ENCODE results near the gene SFRP5. TPM values are rescaled to one million over a fixed set of nuclear protein-coding genes. Genes with fewer than 3 reads are reported as not detected.

Gene SFRP5
- total and polyA plus RNA-seq, 2 of the 4 experiments (the other 2 are of a cell fraction) = not detected

- TF ChIP-seq RCOR1 (IDR thresholded peaks at IDR 0.05; ENCODE audit: insufficient replicate concordance, low read length) = no peak
These were observed 17.0 kb upstream of the SFRP5 start (continued) for GRCh38 chr10:97788552-97789442.

GRCh38 chr10:97785731-97786130 lies 13.9 kb upstream of the SFRP5 start:
- H3K36me3 ChIP-seq (ENCODE audit: control insufficient read depth, insufficient read depth, low read length) = no peaks in the 10 kb centered on the region
- no peak overlapping the region for H3K14ac ChIP-seq (replicated peaks; ENCODE audit: low read depth, low read length)
- no peak overlapping the region for H3K9ac ChIP-seq (ENCODE audit: low read depth, low read length)
- H3K79me1 ChIP-seq (ENCODE audit: low read depth in 1 of 2, low read length in 2 of 2) = no peaks in the 10 kb centered on the region
- H2AK9ac ChIP-seq (replicated peaks; ENCODE audit: low read depth, low read length, poor library complexity) = no peak overlapping the region
- DNase-seq = no peak
- H3K27ac ChIP-seq (ENCODE audit: insufficient read depth, low read length) = no peak overlapping the region
- no peak overlapping the region for H3K4ac ChIP-seq (ENCODE audit: low read depth, low read length)
- no peak overlapping the region for H2BK120ac ChIP-seq (ENCODE audit: low read depth, low read length)
- no peak overlapping the region for H3K23ac ChIP-seq (ENCODE audit: low read depth, low read length)
- H2AK5ac ChIP-seq (ENCODE audit: low read depth, low read length) = no peak overlapping the region
- no peaks in the 10 kb centered on the region for H3K4me1 ChIP-seq (ENCODE audit: control insufficient read depth, insufficient read depth, low read length)
- no peak overlapping the region for H4K91ac ChIP-seq (ENCODE audit: insufficient read depth, low read depth, low read length)
- H4K8ac ChIP-seq (ENCODE audit: low read depth in 2 of 2, low read length in 2 of 2) = no peak overlapping the region
- no peak overlapping the region for H2AFZ ChIP-seq (replicated peaks; ENCODE audit: low read length, poor library complexity)
- H2BK5ac ChIP-seq (ENCODE audit: low read depth, low read length, poor library complexity, severe bottlenecking) = no peak overlapping the region
- ChIA-PET POLR2A (ENCODE audit: unreplicated experiment) (no interaction called here), CTCF (no interaction called here)
- WGBS, 2 experiments (ENCODE audit: extremely low coverage in 2 of 2, insufficient read length in 1 of 2) = 70% methylated on average over 2 of the region's 9 CpGs; no CpG with 5 or more reads in 1 of the 2 experiments
- H2BK15ac ChIP-seq (ENCODE audit: low read depth, low read length) = no peak overlapping the region
- H3K56ac ChIP-seq (ENCODE audit: extremely low read depth, insufficient read depth, low read length) = no peak overlapping the region
- H4K20me1 ChIP-seq (ENCODE audit: insufficient read depth, low read length) = no peaks in the 10 kb centered on the region
- no peak overlapping the region for H2BK20ac ChIP-seq (ENCODE audit: low read depth, low read length)
- no peaks in the 10 kb centered on the region for H3K9me3 ChIP-seq (ENCODE audit: control insufficient read depth, insufficient read depth, low read length)
- H4K5ac ChIP-seq (ENCODE audit: low read depth, low read length) = no peak overlapping the region
- in situ Hi-C loops (cut with MboI; ENCODE audit: low sequenced_read_pairs) (loop anchor here (25.0 kb wide), 1 partner anchor 252 kb away; the partner anchor contains the start of gene CRTAC1), dilution Hi-C loops (cut with HindIII; ENCODE audit: low sequenced_read_pairs, unreplicated experiment) (no loop called here), intact Hi-C loops (cut with micrococcal nuclease) (no loop called here)
- no peak overlapping the region for H3K18ac ChIP-seq (ENCODE audit: low read depth, low read length)
- ATAC-seq (ENCODE audit: low read depth) = no peak
- H3K4me2 ChIP-seq (ENCODE audit: low read depth, low read length) = no peak overlapping the region
- no peak overlapping the region for H3K4me3 ChIP-seq (ENCODE audit: insufficient read depth, low read depth, low read length)
- TF ChIP-seq RAD21 (IDR thresholded peaks at IDR 0.05; ENCODE audit: low read length) (no peak), MXI1 (IDR thresholded peaks at IDR 0.05; ENCODE audit: borderline replicate concordance, low read depth, low read length) (no peak), CHD1 (IDR thresholded peaks at IDR 0.05; ENCODE audit: low read depth, low read length) (no peak), SMC3 (IDR thresholded peaks at IDR 0.05; ENCODE audit: low read depth, low read length) (no peak), BHLHE40 (IDR thresholded peaks at IDR 0.05; ENCODE audit: low read depth, low read length) (no peak), FOS (IDR thresholded peaks at IDR 0.05; ENCODE audit: low read depth, low read length) (no peak)
- TF ChIP-seq, protein P1, sequence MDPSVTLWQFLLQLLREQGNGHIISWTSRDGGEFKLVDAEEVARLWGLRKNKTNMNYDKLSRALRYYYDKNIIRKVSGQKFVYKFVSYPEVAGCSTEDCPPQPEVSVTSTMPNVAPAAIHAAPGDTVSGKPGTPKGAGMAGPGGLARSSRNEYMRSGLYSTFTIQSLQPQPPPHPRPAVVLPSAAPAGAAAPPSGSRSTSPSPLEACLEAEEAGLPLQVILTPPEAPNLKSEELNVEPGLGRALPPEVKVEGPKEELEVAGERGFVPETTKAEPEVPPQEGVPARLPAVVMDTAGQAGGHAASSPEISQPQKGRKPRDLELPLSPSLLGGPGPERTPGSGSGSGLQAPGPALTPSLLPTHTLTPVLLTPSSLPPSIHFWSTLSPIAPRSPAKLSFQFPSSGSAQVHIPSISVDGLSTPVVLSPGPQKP (IDR thresholded peaks at IDR 0.05; ENCODE audit: borderline replicate concordance, low read depth, low read length) = no peak
- H3K27me3 ChIP-seq (ENCODE audit: control insufficient read depth, insufficient read depth, low read length) = peaks cover 56% of the 10 kb centered on the region
- H3K9me1 ChIP-seq (ENCODE audit: insufficient read depth, low read length) = no peaks in the 10 kb centered on the region
- no TSS peak for BruUV-seq (replicated peaks)

Data from IMR-90 (cell line).